ENCODE results near the gene KIDINS220.

Gene KIDINS220

DNA sequence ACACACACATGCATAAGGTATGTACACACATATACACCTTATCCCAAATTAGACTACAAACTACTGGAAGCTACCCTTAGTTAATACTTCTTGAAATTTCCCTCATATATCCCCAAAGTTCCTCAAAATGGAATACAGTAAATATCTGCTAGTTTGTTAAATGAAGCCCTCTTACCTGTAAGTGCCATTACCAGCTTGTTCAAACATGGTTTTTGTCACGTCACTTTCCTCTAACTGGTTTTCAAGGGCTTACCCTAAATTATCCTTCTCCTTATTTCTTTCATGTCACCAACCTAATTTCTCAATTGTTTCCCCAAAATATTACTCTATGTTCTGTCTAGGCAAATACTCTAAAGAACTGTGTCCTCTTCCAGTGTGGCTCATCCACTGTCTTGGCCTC lies 24.4 kb upstream of the KIDINS220 start:
- FAIRE-seq = no peak
- DNase-seq (ENCODE audit: insufficient read length, low spot score) = no peak
- TF ChIP-seq, protein P1, sequence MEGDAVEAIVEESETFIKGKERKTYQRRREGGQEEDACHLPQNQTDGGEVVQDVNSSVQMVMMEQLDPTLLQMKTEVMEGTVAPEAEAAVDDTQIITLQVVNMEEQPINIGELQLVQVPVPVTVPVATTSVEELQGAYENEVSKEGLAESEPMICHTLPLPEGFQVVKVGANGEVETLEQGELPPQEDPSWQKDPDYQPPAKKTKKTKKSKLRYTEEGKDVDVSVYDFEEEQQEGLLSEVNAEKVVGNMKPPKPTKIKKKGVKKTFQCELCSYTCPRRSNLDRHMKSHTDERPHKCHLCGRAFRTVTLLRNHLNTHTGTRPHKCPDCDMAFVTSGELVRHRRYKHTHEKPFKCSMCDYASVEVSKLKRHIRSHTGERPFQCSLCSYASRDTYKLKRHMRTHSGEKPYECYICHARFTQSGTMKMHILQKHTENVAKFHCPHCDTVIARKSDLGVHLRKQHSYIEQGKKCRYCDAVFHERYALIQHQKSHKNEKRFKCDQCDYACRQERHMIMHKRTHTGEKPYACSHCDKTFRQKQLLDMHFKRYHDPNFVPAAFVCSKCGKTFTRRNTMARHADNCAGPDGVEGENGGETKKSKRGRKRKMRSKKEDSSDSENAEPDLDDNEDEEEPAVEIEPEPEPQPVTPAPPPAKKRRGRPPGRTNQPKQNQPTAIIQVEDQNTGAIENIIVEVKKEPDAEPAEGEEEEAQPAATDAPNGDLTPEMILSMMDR (IDR thresholded peaks at IDR 0.05; ENCODE audit: insufficient read depth, missing control alignments) = no peak

DNA sequence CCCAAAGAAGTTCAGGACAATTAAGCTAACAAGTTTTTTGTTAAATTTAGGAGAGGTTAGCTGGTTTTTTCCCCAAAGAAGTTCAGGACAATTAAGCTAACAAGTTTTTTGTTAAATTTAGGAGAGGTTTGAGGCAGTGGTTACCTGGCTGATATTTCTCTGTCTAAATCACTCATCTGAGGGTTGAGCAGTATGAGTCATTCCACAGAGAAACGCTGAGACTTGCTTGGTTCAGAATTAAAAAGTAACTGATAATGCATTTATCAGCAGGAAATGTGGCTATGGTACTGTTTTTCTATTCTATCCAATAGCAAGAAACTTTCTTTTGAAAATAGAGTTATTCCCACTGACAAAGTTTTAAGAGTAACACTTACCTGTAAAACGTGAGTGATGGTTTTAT lies 22.8 kb upstream of the KIDINS220 start:
- TF ChIP-seq, protein P1 (IDR thresholded peaks at IDR 0.05; ENCODE audit: insufficient read depth, missing control alignments) = no peak
- no peak for DNase-seq (ENCODE audit: insufficient read length, low spot score)
- FAIRE-seq = no peak

DNA sequence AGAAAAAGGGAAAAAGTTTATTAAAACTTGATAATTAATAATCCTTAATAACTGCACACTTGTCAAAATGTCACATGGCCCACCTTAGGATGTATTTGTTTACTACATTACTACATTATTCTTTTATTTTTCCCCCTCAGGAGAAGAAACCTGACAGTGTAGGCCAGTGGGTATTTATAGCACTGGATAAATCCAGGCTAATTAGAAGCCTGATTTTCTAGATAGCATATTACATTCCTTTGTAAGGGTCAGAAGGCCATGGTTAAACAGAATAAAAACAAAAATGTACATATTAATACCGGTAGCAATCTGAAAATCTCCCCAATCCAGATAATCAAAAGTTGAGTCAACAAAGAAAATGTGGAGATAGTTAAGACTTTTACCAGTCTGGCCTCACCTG lies 21.5 kb upstream of the KIDINS220 start:
- DNase-seq (ENCODE audit: insufficient read length, low spot score) (no peak), FAIRE-seq (no peak)
- TF ChIP-seq, protein P1 (IDR thresholded peaks at IDR 0.05; ENCODE audit: insufficient read depth, missing control alignments) = no peak

DNA sequence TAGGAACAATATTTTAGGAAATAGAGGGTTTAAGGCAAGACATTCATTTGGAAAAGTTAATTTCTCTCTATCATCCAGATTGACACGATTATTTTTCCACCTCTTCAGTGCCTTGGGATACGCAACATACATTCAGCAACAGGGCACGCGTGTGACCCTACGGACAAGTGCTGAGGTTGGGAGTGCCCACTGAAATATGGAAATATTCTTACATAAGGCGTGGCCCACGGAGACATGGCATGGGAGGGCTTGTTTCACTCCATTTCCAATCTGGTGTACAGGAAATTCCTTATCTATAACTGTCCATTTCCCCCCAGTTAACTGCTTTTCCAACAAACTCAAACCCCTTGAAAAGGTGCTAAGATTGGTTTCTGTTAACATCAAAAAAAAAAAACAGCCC lies 20.9 kb upstream of the KIDINS220 start:
- TF ChIP-seq, protein P1 (IDR thresholded peaks at IDR 0.05; ENCODE audit: insufficient read depth, missing control alignments) = no peak
- no peak for FAIRE-seq
- no peak for DNase-seq (ENCODE audit: insufficient read length, low spot score)

DNA sequence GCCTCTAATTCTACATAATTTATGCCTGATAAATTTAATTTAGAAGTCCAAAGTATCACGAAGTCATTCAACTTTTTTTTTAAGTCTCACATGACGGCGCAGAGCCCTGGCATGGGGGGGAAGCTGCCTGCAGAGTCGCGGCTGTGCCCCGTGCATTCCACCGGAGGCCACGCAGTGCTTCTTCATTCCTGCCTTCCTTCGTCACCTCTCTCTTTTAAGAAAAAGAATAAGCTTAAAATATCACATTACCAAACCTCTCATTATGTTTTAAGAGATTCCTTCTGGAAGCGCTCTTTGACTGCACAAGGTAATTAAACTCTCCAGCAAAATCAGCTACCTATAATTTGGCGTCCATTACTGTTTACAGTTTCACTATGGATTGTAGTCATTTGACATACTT lies 20.3 kb upstream of the KIDINS220 start:
- DNase-seq (ENCODE audit: insufficient read length, low spot score) = no peak
- TF ChIP-seq, protein P1 (IDR thresholded peaks at IDR 0.05; ENCODE audit: insufficient read depth, missing control alignments) = no peak
- no peak for FAIRE-seq

DNA sequence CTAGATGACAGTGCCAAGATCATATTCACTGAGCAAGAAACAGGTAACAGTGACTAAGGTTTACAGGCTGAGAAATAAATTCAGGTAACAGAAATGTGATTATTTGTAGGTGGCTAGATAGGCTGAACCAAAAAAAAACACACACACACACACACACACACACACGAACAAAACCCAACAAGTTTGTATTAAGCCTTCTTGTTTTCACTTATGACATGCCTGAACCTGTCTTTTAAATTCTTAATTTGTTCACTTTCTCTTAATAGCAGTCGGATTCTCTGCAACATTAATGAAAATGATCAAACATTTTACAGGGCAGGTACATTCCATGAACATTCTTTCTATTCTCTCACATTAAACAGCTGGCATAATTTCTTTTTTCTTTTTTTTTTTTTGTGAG lies 18.8 kb upstream of the KIDINS220 start:
- FAIRE-seq = no peak

DNA sequence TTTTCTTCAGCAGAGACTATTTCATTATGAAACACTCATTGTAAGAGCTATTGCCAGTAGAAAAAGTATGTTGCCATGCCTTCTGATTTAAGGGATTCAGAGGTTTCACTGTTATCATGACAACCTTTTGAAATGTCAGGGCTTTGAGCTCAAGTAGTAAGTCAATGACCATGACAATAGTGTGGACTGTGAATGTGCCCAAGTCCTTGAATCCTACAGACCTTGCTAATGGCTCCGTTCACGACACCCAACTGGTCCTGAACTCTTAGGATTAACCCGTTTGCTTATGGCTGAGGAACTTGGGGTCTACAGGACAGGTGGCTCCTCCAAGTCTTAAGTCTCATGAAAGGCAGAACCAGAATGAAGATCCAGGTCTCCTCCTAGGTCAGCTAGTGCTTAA lies 17.6 kb upstream of the KIDINS220 start:
- DNase-seq (ENCODE audit: insufficient read length, low spot score) (no peak), FAIRE-seq (no peak)
- TF ChIP-seq, protein P1 (IDR thresholded peaks at IDR 0.05; ENCODE audit: insufficient read depth, missing control alignments) = no peak

More for the DNA sequence above, 18.8 kb upstream of the KIDINS220 start:
- TF ChIP-seq, protein P1 (IDR thresholded peaks at IDR 0.05; ENCODE audit: insufficient read depth, missing control alignments) = no peak
- DNase-seq (ENCODE audit: insufficient read length, low spot score) = no peak

All from D721Med (cell line).